ENCODE results near the gene ACAA2. TPM values are rescaled to one million over a fixed set of nuclear protein-coding genes. Genes with fewer than 3 reads are reported as not detected.

The ACAA2 gene
- polyA plus RNA-seq, 1 of the 3 experiments (the other 2 are of a cell fraction), result 34.9 TPM

DNA sequence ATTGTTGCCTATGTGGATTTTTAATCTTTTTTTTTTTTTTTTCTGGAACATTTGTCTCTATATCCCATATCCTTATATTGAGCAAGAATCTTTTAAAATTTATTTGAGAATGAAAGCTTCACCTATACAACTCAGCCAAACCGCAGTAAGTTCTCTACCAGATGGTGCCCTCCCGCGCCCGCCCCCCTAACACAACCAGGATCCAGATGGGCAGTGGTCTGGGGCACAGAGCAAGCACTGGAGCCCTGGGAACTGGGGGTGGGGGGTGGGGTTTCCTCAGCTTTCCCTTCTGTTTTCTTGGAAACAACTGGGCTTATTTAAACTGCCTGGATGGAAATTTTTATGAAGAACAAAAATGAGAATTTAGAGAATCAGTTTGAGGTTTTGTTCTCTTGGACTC, 74.6 kb downstream of the ACAA2 start:
- no peaks in the 10 kb centered on the region for H3K9me3 ChIP-seq
- no peak overlapping the region for H3K4me3 ChIP-seq (ENCODE audit: low read depth in 2 of 2, low read length in 1 of 2)
- no peaks in the 10 kb centered on the region for H3K36me3 ChIP-seq (replicated peaks in 1 of 2; ENCODE audit: control insufficient read depth in 1 of 2, insufficient read depth in 2 of 2, low read length in 1 of 2)
- ChIA-PET CTCF (interaction anchor here (1.1 kb wide), 1 partner anchor 8 kb away, joined by 4 read pairs; no protein-coding TSS in a partner anchor), POLR2A (no interaction called here)
- peaks cover 0 to 18% of the 10 kb centered on the region in 2 experiments; a peak in 2 of 4 replicates for H3K4me1 ChIP-seq (ENCODE audit: control insufficient read depth in 1 of 2, insufficient read depth in 2 of 2, low read depth in 1 of 2, low read length in 1 of 2)
- no peaks in the 10 kb centered on the region for H3K79me2 ChIP-seq (ENCODE audit: insufficient read depth)
- H3K9me2 ChIP-seq, result no peaks in the 10 kb centered on the region
- H3K27ac ChIP-seq (ENCODE audit: low read depth in 2 of 2, low read length in 1 of 2), result no peak overlapping the region
- no peak for DNase-seq
- H3K27me3 ChIP-seq (ENCODE audit: insufficient read depth), result no peaks in the 10 kb centered on the region
- no peak overlapping the region for H3K4me2 ChIP-seq
- no peak overlapping the region for H3K9ac ChIP-seq
- TF ChIP-seq FOSL2 (IDR thresholded peaks at IDR 0.05; ENCODE audit: borderline replicate concordance, low read depth) (no peak), YY1 (IDR thresholded peaks at IDR 0.05; ENCODE audit: low read depth) (no peak), TCF12 (IDR thresholded peaks at IDR 0.05) (no peak), MEF2A (IDR thresholded peaks at IDR 0.05; ENCODE audit: borderline replicate concordance, low read depth) (no peak), TAF1 (IDR thresholded peaks at IDR 0.05; ENCODE audit: borderline replicate concordance, low read depth, low read length) (no peak), FOXJ3 (CRISPR knock-in tag; IDR thresholded peaks at IDR 0.05) (no peak), EZH2phosphoT487 (IDR thresholded peaks at IDR 0.05; ENCODE audit: borderline replicate concordance, low read depth) (no peak), RAD21 (IDR thresholded peaks at IDR 0.05; ENCODE audit: low read length) (no peak), CHD2 (IDR thresholded peaks at IDR 0.05; ENCODE audit: low read length, partially characterized antibody) (no peak), SMC3 (IDR thresholded peaks at IDR 0.05; ENCODE audit: low read depth, low read length) (no peak), POLR2AphosphoS5 (IDR thresholded peaks at IDR 0.05; ENCODE audit: low read depth, low read length) (no peak), NRF1 (IDR thresholded peaks at IDR 0.05; ENCODE audit: low read depth, low read length) (no peak), EP300 (IDR thresholded peaks at IDR 0.05; ENCODE audit: borderline replicate concordance in 1 of 2, low read depth in 1 of 2, low read length in 1 of 2) (no peak)
- TF ChIP-seq, protein P1, sequence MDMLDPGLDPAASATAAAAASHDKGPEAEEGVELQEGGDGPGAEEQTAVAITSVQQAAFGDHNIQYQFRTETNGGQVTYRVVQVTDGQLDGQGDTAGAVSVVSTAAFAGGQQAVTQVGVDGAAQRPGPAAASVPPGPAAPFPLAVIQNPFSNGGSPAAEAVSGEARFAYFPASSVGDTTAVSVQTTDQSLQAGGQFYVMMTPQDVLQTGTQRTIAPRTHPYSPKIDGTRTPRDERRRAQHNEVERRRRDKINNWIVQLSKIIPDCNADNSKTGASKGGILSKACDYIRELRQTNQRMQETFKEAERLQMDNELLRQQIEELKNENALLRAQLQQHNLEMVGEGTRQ (IDR thresholded peaks at IDR 0.05; ENCODE audit: borderline replicate concordance, low read depth, low read length), result no peak
- TF ChIP-seq, protein P2, sequence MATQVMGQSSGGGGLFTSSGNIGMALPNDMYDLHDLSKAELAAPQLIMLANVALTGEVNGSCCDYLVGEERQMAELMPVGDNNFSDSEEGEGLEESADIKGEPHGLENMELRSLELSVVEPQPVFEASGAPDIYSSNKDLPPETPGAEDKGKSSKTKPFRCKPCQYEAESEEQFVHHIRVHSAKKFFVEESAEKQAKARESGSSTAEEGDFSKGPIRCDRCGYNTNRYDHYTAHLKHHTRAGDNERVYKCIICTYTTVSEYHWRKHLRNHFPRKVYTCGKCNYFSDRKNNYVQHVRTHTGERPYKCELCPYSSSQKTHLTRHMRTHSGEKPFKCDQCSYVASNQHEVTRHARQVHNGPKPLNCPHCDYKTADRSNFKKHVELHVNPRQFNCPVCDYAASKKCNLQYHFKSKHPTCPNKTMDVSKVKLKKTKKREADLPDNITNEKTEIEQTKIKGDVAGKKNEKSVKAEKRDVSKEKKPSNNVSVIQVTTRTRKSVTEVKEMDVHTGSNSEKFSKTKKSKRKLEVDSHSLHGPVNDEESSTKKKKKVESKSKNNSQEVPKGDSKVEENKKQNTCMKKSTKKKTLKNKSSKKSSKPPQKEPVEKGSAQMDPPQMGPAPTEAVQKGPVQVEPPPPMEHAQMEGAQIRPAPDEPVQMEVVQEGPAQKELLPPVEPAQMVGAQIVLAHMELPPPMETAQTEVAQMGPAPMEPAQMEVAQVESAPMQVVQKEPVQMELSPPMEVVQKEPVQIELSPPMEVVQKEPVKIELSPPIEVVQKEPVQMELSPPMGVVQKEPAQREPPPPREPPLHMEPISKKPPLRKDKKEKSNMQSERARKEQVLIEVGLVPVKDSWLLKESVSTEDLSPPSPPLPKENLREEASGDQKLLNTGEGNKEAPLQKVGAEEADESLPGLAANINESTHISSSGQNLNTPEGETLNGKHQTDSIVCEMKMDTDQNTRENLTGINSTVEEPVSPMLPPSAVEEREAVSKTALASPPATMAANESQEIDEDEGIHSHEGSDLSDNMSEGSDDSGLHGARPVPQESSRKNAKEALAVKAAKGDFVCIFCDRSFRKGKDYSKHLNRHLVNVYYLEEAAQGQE (IDR thresholded peaks at IDR 0.05; ENCODE audit: low read depth, low read length), result no peak
- TF ChIP-seq, protein P3, sequence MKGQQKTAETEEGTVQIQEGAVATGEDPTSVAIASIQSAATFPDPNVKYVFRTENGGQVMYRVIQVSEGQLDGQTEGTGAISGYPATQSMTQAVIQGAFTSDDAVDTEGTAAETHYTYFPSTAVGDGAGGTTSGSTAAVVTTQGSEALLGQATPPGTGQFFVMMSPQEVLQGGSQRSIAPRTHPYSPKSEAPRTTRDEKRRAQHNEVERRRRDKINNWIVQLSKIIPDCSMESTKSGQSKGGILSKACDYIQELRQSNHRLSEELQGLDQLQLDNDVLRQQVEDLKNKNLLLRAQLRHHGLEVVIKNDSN (IDR thresholded peaks at IDR 0.05; ENCODE audit: borderline replicate concordance, low read depth), result no peak
- TF ChIP-seq, protein P4, sequence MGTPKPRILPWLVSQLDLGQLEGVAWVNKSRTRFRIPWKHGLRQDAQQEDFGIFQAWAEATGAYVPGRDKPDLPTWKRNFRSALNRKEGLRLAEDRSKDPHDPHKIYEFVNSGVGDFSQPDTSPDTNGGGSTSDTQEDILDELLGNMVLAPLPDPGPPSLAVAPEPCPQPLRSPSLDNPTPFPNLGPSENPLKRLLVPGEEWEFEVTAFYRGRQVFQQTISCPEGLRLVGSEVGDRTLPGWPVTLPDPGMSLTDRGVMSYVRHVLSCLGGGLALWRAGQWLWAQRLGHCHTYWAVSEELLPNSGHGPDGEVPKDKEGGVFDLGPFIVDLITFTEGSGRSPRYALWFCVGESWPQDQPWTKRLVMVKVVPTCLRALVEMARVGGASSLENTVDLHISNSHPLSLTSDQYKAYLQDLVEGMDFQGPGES (IDR thresholded peaks at IDR 0.05; ENCODE audit: low read depth, low read length), result no peak
- TF ChIP-seq, protein P5, sequence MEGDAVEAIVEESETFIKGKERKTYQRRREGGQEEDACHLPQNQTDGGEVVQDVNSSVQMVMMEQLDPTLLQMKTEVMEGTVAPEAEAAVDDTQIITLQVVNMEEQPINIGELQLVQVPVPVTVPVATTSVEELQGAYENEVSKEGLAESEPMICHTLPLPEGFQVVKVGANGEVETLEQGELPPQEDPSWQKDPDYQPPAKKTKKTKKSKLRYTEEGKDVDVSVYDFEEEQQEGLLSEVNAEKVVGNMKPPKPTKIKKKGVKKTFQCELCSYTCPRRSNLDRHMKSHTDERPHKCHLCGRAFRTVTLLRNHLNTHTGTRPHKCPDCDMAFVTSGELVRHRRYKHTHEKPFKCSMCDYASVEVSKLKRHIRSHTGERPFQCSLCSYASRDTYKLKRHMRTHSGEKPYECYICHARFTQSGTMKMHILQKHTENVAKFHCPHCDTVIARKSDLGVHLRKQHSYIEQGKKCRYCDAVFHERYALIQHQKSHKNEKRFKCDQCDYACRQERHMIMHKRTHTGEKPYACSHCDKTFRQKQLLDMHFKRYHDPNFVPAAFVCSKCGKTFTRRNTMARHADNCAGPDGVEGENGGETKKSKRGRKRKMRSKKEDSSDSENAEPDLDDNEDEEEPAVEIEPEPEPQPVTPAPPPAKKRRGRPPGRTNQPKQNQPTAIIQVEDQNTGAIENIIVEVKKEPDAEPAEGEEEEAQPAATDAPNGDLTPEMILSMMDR (IDR thresholded peaks at IDR 0.05), result no peak
- H2AFZ ChIP-seq (ENCODE audit: low read depth), result no peak overlapping the region
- H3F3A ChIP-seq (replicated peaks; ENCODE audit: insufficient read depth), result peaks cover 27% of the 10 kb centered on the region
- 84% methylated on average over 4 of the region's 4 CpGs for WGBS (ENCODE audit: low lambda C conversion rate)
- H4K20me1 ChIP-seq (ENCODE audit: insufficient read depth), result no peaks in the 10 kb centered on the region

Data from SK-N-SH (cell line).